KMS-11 (cell line): ENCODE results near the gene KCNK13.

Source experiments
- H2AFZ ChIP-seq: fragments of 200-600 bp; sonication (generic); 2 replicates; pipeline ENCODE4 v1.6.1; 2016; ENCODE audit warnings: antibody characterized with exemption, mixed run types, low read depth
- H3K27ac ChIP-seq: fragments of 200-600 bp; sonication (generic); 2 replicates; pipeline ENCODE4 v1.6.1; 2016; ENCODE audit warnings: mild to moderate bottlenecking, mixed run types
- H3K27me3 ChIP-seq: fragments of 200-600 bp; sonication (generic); 2 replicates; pipeline ENCODE4 v1.6.1; 2017; ENCODE audit warnings: mild to moderate bottlenecking, low read depth, mixed run types, moderate library complexity; ENCODE audit not compliant: insufficient read depth
- H3K36me3 ChIP-seq: fragments of 200-600 bp; sonication (generic); 2 replicates; pipeline ENCODE4 v1.6.1; 2017; ENCODE audit warnings: mild to moderate bottlenecking, mixed run types; ENCODE audit not compliant: insufficient read depth
- H3K4me1 ChIP-seq: fragments of 200-600 bp; sonication (generic); 2 replicates; pipeline ENCODE4 v1.6.1; 2016; ENCODE audit warnings: mild to moderate bottlenecking, low read depth, mixed run types; ENCODE audit not compliant: poor library complexity, severe bottlenecking
- H3K4me2 ChIP-seq: fragments of 200-600 bp; sonication (generic); 2 replicates; pipeline ENCODE4 v1.7.0; 2016; ENCODE audit warnings: mild to moderate bottlenecking, mixed run types
- H3K4me3 ChIP-seq: fragments of 200-600 bp; sonication (generic); IDR thresholded peaks from 2 replicates; pipeline ENCODE4 v1.6.1; 2017; ENCODE audit warnings: low read depth, low read length, mixed read lengths; ENCODE audit not compliant: insufficient read depth
- H3K79me2 ChIP-seq: fragments of 200-600 bp; sonication (generic); 2 replicates; pipeline ENCODE4 v1.6.1; 2016; ENCODE audit warnings: low read depth, mixed run types; ENCODE audit not compliant: insufficient read depth
- H3K9ac ChIP-seq: fragments of 200-600 bp; sonication (generic); 2 replicates; pipeline ENCODE4 v1.6.1; 2016; ENCODE audit warnings: mild to moderate bottlenecking, mixed run types
- H4K20me1 ChIP-seq: fragments of 200-600 bp; sonication (generic); 2 replicates; pipeline ENCODE4 v1.6.1; 2016; ENCODE audit warnings: mild to moderate bottlenecking, mixed run types; ENCODE audit not compliant: insufficient read depth
- CTCF ChIP-seq: fragments of 200-600 bp; sonication (generic); conservative IDR thresholded peaks from 2 replicates; pipeline ENCODE4 v1.6.1; 2017; ENCODE audit warnings: low read depth, mild to moderate bottlenecking, antibody characterized with exemption, low read length, moderate library complexity, mixed read lengths

Gene KCNK13

GRCh38 chr14:90184094-90184493, 122.3 kb downstream of the KCNK13 start:
- H3K9ac ChIP-seq, result no peak overlapping the region
- H2AFZ ChIP-seq, result no peak overlapping the region
- H3K79me2 ChIP-seq, result no peaks in the 10 kb centered on the region
- H3K36me3 ChIP-seq, result no peaks in the 10 kb centered on the region
- H3K27me3 ChIP-seq, result no peaks in the 10 kb centered on the region
- no peaks in the 10 kb centered on the region for H3K4me1 ChIP-seq
- no peak for TF ChIP-seq CTCF
- no peaks in the 10 kb centered on the region for H4K20me1 ChIP-seq
- H3K4me3 ChIP-seq, result no peak overlapping the region
- no peak overlapping the region for H3K4me2 ChIP-seq
- H3K27ac ChIP-seq, result no peak overlapping the region

- no peaks in the 10 kb centered on the region for H3K36me3 ChIP-seq
- no peak overlapping the region for H3K4me2 ChIP-seq
- H3K79me2 ChIP-seq, result no peaks in the 10 kb centered on the region
- no peaks in the 10 kb centered on the region for H3K27me3 ChIP-seq
- H3K4me3 ChIP-seq, result no peak overlapping the region
- TF ChIP-seq CTCF, result no peak
- no peak overlapping the region for H2AFZ ChIP-seq
- H3K27ac ChIP-seq, result no peak overlapping the region
- no peaks in the 10 kb centered on the region for H4K20me1 ChIP-seq
- no peaks in the 10 kb centered on the region for H3K4me1 ChIP-seq
- no peak overlapping the region for H3K9ac ChIP-seq
These were observed 122.9 kb downstream of the KCNK13 start for GRCh38 chr14:90184571-90185266.

GRCh38 chr14:90188588-90188987, 126.8 kb downstream of the KCNK13 start:
- no peak overlapping the region for H3K4me3 ChIP-seq
- H3K27ac ChIP-seq, result no peak overlapping the region
- no peaks in the 10 kb centered on the region for H3K4me1 ChIP-seq
- H3K9ac ChIP-seq, result no peak overlapping the region
- no peaks in the 10 kb centered on the region for H3K27me3 ChIP-seq
- H3K4me2 ChIP-seq, result no peak overlapping the region
- no peaks in the 10 kb centered on the region for H3K79me2 ChIP-seq
- no peak overlapping the region for H2AFZ ChIP-seq
- H4K20me1 ChIP-seq, result no peaks in the 10 kb centered on the region
- no peak for TF ChIP-seq CTCF
- no peaks in the 10 kb centered on the region for H3K36me3 ChIP-seq

- H3K27ac ChIP-seq, result no peak overlapping the region
- H3K27me3 ChIP-seq, result no peaks in the 10 kb centered on the region
- H3K79me2 ChIP-seq, result no peaks in the 10 kb centered on the region
- no peak overlapping the region for H2AFZ ChIP-seq
- H3K4me1 ChIP-seq, result no peaks in the 10 kb centered on the region
- no peak overlapping the region for H3K4me3 ChIP-seq
- no peak overlapping the region for H3K4me2 ChIP-seq
- no peaks in the 10 kb centered on the region for H3K36me3 ChIP-seq
- H4K20me1 ChIP-seq, result no peaks in the 10 kb centered on the region
- TF ChIP-seq CTCF, result no peak
- H3K9ac ChIP-seq, result no peak overlapping the region
These were observed 129.4 kb downstream of the KCNK13 start for GRCh38 chr14:90191154-90191553.
